Cardiac fibroblast (primary cell): ENCODE results near the gene ADARB2.

Source experiments
- DNase-seq, 2 donors: peaks; one replicate each; pipeline versions ENCODE4 v3.0.0 to v3.0.0-alpha.2; 2010; ENCODE audit warnings: low read depth in 2 of 2
- H3K4me3 ChIP-seq, 2 donors: replicated peaks in 1 of 2; 1 replicate in 1 of 2; 2 replicates in 1 of 2; pipeline ENCODE4 v1.5.1; 2011; ENCODE audit warnings: low read depth in 2 of 2, low read length in 2 of 2, mild to moderate bottlenecking in 2 of 2, moderate library complexity in 1 of 2
- CTCF ChIP-seq: IDR thresholded peaks from one replicate; pipeline ENCODE4 v1.5.1; 2011; ENCODE audit warnings: low read depth, mild to moderate bottlenecking, low read length, inconsistent platforms

Gene ADARB2

GRCh38 chr10:1610986-1611770 lies 126.1 kb downstream of the ADARB2 start:
- no peak overlapping the region for H3K4me3 ChIP-seq
- DNase-seq, result no peak
- no peak for TF ChIP-seq CTCF

GRCh38 chr10:1609648-1609970 lies 127.7 kb downstream of the ADARB2 start:
- no peak for TF ChIP-seq CTCF
- DNase-seq, result no peak
- H3K4me3 ChIP-seq, result no peak overlapping the region

- DNase-seq, result no peak
- TF ChIP-seq CTCF, result no peak
- no peak overlapping the region for H3K4me3 ChIP-seq
Observed at GRCh38 chr10:1608851-1609647, 128.3 kb downstream of the ADARB2 start.

- TF ChIP-seq CTCF, result no peak
- H3K4me3 ChIP-seq, result no peak overlapping the region
- no peak for DNase-seq
Observed at GRCh38 chr10:1608408-1608807, 128.9 kb downstream of the ADARB2 start.

- no peak for DNase-seq
- no peak for TF ChIP-seq CTCF
- H3K4me3 ChIP-seq, result no peak overlapping the region
Observed at GRCh38 chr10:1607466-1607865, 129.9 kb downstream of the ADARB2 start.

- no peak overlapping the region for H3K4me3 ChIP-seq
- no peak for DNase-seq
- TF ChIP-seq CTCF, result no peak
Observed at GRCh38 chr10:1605999-1606940, 131.1 kb downstream of the ADARB2 start.
